GM10847 (cell line): Measurements from ENCODE around the gene CBX5.

Experiments used
- POLR2A ChIP-seq: IDR thresholded peaks from 2 replicates; pipeline ENCODE4 v1.6.1; 2011; ENCODE audit not compliant: insufficient read length; ENCODE audit errors: extremely low read depth

Gene CBX5

DNA sequence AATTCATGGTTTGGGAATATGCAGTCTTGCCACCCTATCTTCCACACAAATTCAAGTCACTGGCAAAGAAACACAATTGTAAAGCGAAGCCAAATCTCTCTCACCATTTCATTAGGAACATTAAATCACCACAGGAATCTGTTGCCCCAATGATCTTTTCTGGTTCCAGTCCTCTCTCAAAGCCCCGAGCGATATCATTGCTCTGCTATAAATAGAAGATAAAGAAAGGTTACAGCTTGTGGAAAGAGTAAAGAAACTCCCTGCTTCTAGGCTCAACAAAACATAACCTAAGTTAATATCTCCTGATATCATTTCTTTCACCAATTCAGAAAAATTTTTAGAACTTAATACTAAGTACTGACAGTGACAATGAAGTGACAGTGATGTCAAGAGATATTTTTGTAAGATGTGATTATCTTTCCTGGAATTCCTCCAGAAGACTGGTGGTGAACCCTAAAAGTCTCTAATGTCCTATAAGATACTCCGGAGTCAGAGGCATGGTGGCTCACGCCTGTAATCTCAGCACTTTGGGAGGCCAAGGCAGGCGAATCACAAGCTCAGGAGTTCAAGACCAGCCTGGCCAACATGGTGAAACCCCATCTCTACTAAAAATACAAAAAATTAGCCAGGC, 33.8 kb downstream of the CBX5 start:
- no peak for TF ChIP-seq POLR2A

GRCh38 chr12:54240971-54241588, 38.8 kb downstream of the CBX5 start:
- TF ChIP-seq POLR2A, result no peak

DNA sequence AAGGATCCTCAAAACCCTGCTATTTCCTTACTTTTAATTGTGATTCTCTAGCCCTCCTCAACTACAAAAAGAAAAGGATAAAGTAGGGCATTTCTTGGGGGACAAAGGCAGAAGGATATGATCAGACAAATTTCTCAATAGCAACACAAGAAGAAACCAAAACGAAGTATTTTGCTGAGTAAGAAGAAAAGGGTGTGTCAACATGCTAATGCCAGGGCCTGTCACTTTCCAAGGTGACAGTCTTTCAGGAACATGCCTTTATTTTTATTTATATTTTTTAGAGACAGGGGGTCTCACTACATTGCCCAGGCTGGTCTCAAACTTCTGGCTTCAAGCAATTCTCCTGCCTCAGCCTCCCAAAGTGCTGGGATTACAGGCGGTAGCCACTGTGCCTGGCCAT, 39.8 kb downstream of the CBX5 start:
- no peak for TF ChIP-seq POLR2A

GRCh38 chr12:54239620-54240019, 40.3 kb downstream of the CBX5 start:
- TF ChIP-seq POLR2A, result no peak

DNA sequence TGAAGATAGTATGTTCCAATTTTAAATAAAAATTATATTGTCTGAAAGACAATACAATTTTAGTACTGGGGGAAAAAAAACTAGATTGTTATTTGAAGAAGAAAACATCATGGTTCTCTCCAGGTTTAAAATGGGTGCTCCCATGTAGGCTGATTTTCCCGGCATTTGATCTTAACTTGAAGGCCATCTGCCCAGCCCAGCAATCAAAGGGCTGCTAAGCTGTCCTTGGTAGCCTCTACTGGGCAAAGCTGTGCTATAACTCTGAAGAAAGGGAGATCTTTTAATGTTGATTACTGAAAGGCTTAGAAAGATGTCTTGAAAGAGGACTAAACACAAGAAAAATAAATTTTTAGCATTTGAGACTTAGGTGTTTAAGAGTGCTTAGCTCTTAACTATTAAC, 41.4 kb downstream of the CBX5 start:
- TF ChIP-seq POLR2A, result no peak

DNA sequence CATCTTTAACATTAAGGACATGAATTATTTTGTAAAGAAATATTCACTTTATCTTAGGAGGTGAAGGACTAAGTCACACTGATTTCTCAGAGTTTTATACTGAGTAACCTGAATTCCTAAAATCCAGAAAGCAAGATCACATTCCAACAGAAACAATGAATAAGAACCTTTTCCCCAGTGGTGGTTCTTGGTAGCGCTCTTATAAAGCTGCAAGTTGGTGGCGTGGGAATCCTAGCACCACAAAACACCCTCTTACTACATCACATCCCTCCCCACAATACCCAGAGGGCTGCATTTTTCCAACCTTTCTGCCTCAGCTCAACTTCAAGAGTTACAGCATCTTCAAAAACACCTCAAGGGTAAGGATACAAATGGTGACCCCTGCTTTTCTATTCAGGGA, 47.1 kb downstream of the CBX5 start:
- no peak for TF ChIP-seq POLR2A

- no peak for TF ChIP-seq POLR2A
These were observed 49.4 kb downstream of the CBX5 start for GRCh38 chr12:54230555-54230954.

- no peak for TF ChIP-seq POLR2A
These were observed 50.2 kb downstream of the CBX5 start for GRCh38 chr12:54229624-54230212.

- no peak for TF ChIP-seq POLR2A
These were observed 51.5 kb downstream of the CBX5 start for GRCh38 chr12:54228471-54228870.

GRCh38 chr12:54227376-54227775, 52.5 kb downstream of the CBX5 start:
- TF ChIP-seq POLR2A, result no peak

GRCh38 chr12:54225666-54226065, 54.3 kb downstream of the CBX5 start:
- no peak for TF ChIP-seq POLR2A

DNA sequence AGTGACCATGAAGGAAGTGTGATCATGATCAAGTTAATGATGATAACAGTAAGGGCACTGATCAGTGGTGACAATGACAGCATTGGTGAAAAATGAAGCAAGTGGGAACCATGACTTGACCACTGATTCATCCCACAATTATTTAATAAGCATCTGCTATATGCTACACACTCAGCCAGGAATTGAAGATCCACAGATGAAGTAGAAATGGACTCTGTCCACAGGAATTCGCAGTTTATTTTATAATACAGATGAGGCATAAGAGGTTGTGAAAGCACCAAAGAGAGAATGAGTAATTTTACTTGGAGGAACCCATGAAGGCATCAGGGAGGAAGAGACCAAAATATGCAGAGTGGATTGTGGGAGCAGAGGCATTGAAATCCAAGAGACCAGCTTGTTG, 57.3 kb downstream of the CBX5 start:
- no peak for TF ChIP-seq POLR2A

GRCh38 chr12:54221402-54221984, 58.4 kb downstream of the CBX5 start:
- no peak for TF ChIP-seq POLR2A

DNA sequence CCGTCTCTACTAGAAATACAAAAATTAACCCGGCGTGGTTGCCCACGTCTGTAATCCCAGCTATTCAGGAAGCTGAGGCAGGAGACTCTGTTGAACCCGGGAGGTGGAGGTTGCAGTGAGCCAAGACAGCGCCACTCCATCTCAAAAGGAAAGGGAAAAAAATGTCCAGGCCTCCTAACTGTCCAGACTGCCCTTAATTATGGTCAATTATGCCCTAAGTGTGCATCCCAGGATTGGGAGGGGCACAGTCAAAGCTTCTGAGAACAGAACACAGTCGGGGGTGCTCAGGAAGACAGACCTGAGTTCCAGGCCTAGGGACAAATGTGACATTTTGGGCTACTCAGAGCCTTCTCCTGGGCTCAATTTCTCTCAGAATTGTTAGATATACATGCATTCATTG, 59.4 kb downstream of the CBX5 start:
- no peak for TF ChIP-seq POLR2A

DNA sequence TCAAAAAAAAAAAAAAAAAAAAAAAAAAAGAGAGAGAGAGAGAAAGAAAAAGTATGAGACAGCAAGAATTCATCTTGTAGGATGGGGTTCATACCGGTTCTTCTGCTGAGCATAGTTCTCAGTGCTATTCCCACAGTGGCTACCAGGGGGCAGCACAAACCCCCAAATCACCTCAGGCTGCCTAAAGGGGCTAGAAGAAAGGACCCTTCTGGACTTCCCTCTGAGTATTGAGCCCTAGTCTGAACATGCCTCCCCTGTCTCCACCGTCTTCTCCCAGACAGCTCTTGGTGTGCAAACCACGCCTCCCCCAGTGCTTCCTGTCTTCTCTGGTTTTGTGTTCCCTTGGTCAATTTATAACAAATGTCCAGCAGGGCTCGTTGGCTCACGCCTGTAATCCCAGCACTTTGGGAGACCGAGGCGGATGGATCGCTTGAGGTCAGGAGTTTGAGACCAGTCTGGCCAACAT, 59.8 kb downstream of the CBX5 start:
- no peak for TF ChIP-seq POLR2A

GRCh38 chr12:54217774-54218241, 62.1 kb downstream of the CBX5 start:
- TF ChIP-seq POLR2A, result no peak
